Spinal cord (tissue), 10 donors: ENCODE results near the gene UGT1A10. TPM values are rescaled to one million over a fixed set of nuclear protein-coding genes. Genes with fewer than 3 reads are reported as not detected.
"Not testable (repeated sequence)": the region's sequence is repeated elsewhere in the genome, so short reads cannot be mapped to it uniquely, and the experiment has no call there.

ENCODE experiments used
- DNase-seq, 6 donors: peaks; one replicate each; pipeline versions ENCODE4 v3.0.0 to v3.0.0-alpha.2; 2013 to 2015; ENCODE audit warnings: low spot score in 6 of 6, low read depth in 4 of 6
- H3K27ac ChIP-seq: one replicate; pipeline ENCODE4 v1.5.1; 2013; ENCODE audit warnings: low read depth, low read length, control low read depth
- H3K27me3 ChIP-seq: one replicate; pipeline ENCODE4 v1.6.1; 2013; ENCODE audit warnings: low read length; ENCODE audit not compliant: control insufficient read depth, insufficient read depth
- H3K36me3 ChIP-seq: one replicate; pipeline ENCODE4 v1.6.1; 2013; ENCODE audit warnings: low read length; ENCODE audit not compliant: control insufficient read depth, insufficient read depth
- H3K4me1 ChIP-seq: one replicate; pipeline ENCODE4 v1.6.1; 2013; ENCODE audit warnings: low read length; ENCODE audit not compliant: control insufficient read depth, insufficient read depth
- H3K4me3 ChIP-seq: one replicate; pipeline ENCODE4 v1.5.1; 2013; ENCODE audit warnings: low read depth, low read length, control low read depth
- H3K9me3 ChIP-seq: one replicate; pipeline ENCODE4 v1.6.1; 2013; ENCODE audit warnings: low read length; ENCODE audit not compliant: control insufficient read depth, insufficient read depth
- WGBS: methylation state at CpG from one replicate; pipeline ENCODE4 v1.1.5; 2013; ENCODE audit warnings: missing lambda C conversion rate; ENCODE audit not compliant: insufficient coverage; 5-methylcytosine and 5-hydroxymethylcytosine counted together
- polyA plus RNA-seq, 2 donors: library from polyadenylated mRNA; unstranded; fragments of 120-200 nt; gene quantifications; one replicate each; pipeline ENCODE4 v1.2.1, GENCODE V29; 2013; ENCODE audit not compliant: insufficient read length in 2 of 2
- total RNA-seq, 2 donors: library from RNA; depleted of rRNA in 1 of 2; stranded (reverse); fragments of 120-200 nt in 1 of 2; fragments of >200 nt in 1 of 2; gene quantifications; one replicate each; pipeline versions ENCODE4 v1.2.3 to v1.2.4, GENCODE V29; 2013 to 2014
- donor health status: healthy.

The UGT1A10 gene
- total and polyA plus RNA-seq, 4 donors: not detected

- WGBS: 100% methylated on average over 2 of the region's 7 CpGs
- no peaks in the 10 kb centered on the region for H3K36me3 ChIP-seq
- H3K4me1 ChIP-seq: no peaks in the 10 kb centered on the region
- H3K27ac ChIP-seq: no peak overlapping the region
- H3K9me3 ChIP-seq: no peaks in the 10 kb centered on the region
- no peak overlapping the region for H3K4me3 ChIP-seq
- DNase-seq: no peak
- no peaks in the 10 kb centered on the region for H3K27me3 ChIP-seq
Observed at GRCh38 chr2:233713262-233713615, 77.0 kb downstream of the UGT1A10 start.

GRCh38 chr2:233714121-233714520 lies 77.9 kb downstream of the UGT1A10 start:
- Histone ChIP-seq H3K27ac (no peak overlapping the region), H3K27me3 (no peaks in the 10 kb centered on the region), H3K4me3 (no peak overlapping the region), H3K4me1 (no peaks in the 10 kb centered on the region), H3K9me3 (no peaks in the 10 kb centered on the region), H3K36me3 (no peaks in the 10 kb centered on the region)
- no peak for DNase-seq
- WGBS: 94% methylated on average over 2 of the region's 2 CpGs

- WGBS: 76% methylated on average over 7 of the region's 7 CpGs
- H3K9me3 ChIP-seq: no peaks in the 10 kb centered on the region
- H3K36me3 ChIP-seq: no peaks in the 10 kb centered on the region
- no peaks in the 10 kb centered on the region for H3K4me1 ChIP-seq
- no peak within 1 kb of the TSS for H3K4me3 ChIP-seq
- no peak within 1 kb of the TSS for H3K27ac ChIP-seq
- no peaks in the 10 kb centered on the region for H3K27me3 ChIP-seq
- no peak for DNase-seq
Observed at GRCh38 chr2:233718552-233718951, 82.3 kb downstream of the UGT1A10 start, which contains the start of gene UGT1A4. TSS of gene UGT1A4 (plus strand) at chr2:233718736. CDS start at chr2:233718821, 85 bp downstream.

GRCh38 chr2:233728723-233729301 lies 92.6 kb downstream of the UGT1A10 start, which contains the start of gene UGT1A3:
TSS of gene UGT1A3 (plus strand) at chr2:233729042. CDS start at chr2:233729127, 85 bp downstream.
- Histone ChIP-seq H3K4me1 (no peaks in the 10 kb centered on the region), H3K4me3 (no peak within 1 kb of the TSS), H3K27me3 (no peaks in the 10 kb centered on the region), H3K27ac (no peak within 1 kb of the TSS), H3K9me3 (no peaks in the 10 kb centered on the region), H3K36me3 (no peaks in the 10 kb centered on the region)
- DNase-seq: no peak
- 72% methylated on average over 8 of the region's 8 CpGs for WGBS

- not testable (repeated sequence) for H3K9me3 ChIP-seq
Observed at GRCh38 chr2:233736868-233737653, 100.8 kb downstream of the UGT1A10 start.

GRCh38 chr2:233740870-233741269 lies 104.6 kb downstream of the UGT1A10 start:
- no peak overlapping the region for H3K27ac ChIP-seq
- H3K36me3 ChIP-seq: no peaks in the 10 kb centered on the region
- 83% methylated on average over 1 of the region's 2 CpGs for WGBS
- DNase-seq: no peak
- no peaks in the 10 kb centered on the region for H3K9me3 ChIP-seq
- H3K27me3 ChIP-seq: no peaks in the 10 kb centered on the region
- no peaks in the 10 kb centered on the region for H3K4me1 ChIP-seq
- H3K4me3 ChIP-seq: no peak overlapping the region

More at GRCh38 chr2:233736868-233737653, 100.8 kb downstream of the UGT1A10 start:
- not testable (repeated sequence) for H3K27ac ChIP-seq, H3K4me1 ChIP-seq, H3K27me3 ChIP-seq, DNase-seq, H3K4me3 ChIP-seq, H3K36me3 ChIP-seq
- 90% methylated on average over 14 of the region's 14 CpGs for WGBS

GRCh38 chr2:233743464-233744259 lies 107.4 kb downstream of the UGT1A10 start:
- 95% methylated on average over 39 of the region's 46 CpGs for WGBS
- H3K4me3 ChIP-seq: no peak overlapping the region
- H3K36me3 ChIP-seq: no peaks in the 10 kb centered on the region
- H3K9me3 ChIP-seq: no peaks in the 10 kb centered on the region
- H3K4me1 ChIP-seq: no peaks in the 10 kb centered on the region
- no peak overlapping the region for H3K27ac ChIP-seq
- no peaks in the 10 kb centered on the region for H3K27me3 ChIP-seq
- no peak for DNase-seq

GRCh38 chr2:233745073-233745755 lies 109.0 kb downstream of the UGT1A10 start:
- 40% methylated on average over 2 of the region's 5 CpGs for WGBS
- Histone ChIP-seq H3K4me3 (no peak overlapping the region), H3K4me1 (no peaks in the 10 kb centered on the region), H3K9me3 (no peaks in the 10 kb centered on the region), H3K27ac (no peak overlapping the region), H3K36me3 (no peaks in the 10 kb centered on the region), H3K27me3 (no peaks in the 10 kb centered on the region)
- DNase-seq: no peak

GRCh38 chr2:233745838-233746237 lies 109.6 kb downstream of the UGT1A10 start:
- H3K36me3 ChIP-seq, H3K4me1 ChIP-seq, H3K27me3 ChIP-seq, H3K9me3 ChIP-seq, H3K27ac ChIP-seq, H3K4me3 ChIP-seq, DNase-seq: not testable (repeated sequence)
- WGBS: 79% methylated on average over 2 of the region's 2 CpGs
